ENCODE data around the gene SLC6A3.
A peak's percentile ranks its signal among the peaks of the same experiment; 100 is the strongest.
"Not testable (repeated sequence)": the region's sequence is repeated elsewhere in the genome, so short reads cannot be mapped to it uniquely, and the experiment has no call there.

The SLC6A3 gene

DNA sequence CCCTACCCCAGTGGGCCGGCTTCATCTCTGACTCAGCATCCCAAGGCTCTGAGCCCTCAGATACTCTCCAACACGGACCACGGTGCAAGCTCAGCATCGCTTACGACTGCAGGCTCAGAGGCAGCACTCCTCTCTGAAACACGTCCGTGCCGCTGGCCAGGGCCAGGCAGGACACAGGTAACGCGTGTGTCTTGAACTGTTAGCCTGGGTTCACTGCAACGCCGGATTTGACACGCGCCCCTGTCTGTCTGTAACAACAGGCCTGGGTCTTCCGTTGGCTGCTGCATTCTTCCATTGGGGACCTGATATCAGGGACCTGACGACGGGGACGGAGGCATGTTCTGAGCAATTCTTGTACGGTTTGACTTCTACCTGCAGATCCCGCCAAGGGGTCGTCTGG is 6.4 kb downstream of the SLC6A3 start:
- no peak for DNase-seq

GRCh38 chr5:1437876-1438559 is 7.2 kb downstream of the SLC6A3 start:
- no peak for DNase-seq

DNA sequence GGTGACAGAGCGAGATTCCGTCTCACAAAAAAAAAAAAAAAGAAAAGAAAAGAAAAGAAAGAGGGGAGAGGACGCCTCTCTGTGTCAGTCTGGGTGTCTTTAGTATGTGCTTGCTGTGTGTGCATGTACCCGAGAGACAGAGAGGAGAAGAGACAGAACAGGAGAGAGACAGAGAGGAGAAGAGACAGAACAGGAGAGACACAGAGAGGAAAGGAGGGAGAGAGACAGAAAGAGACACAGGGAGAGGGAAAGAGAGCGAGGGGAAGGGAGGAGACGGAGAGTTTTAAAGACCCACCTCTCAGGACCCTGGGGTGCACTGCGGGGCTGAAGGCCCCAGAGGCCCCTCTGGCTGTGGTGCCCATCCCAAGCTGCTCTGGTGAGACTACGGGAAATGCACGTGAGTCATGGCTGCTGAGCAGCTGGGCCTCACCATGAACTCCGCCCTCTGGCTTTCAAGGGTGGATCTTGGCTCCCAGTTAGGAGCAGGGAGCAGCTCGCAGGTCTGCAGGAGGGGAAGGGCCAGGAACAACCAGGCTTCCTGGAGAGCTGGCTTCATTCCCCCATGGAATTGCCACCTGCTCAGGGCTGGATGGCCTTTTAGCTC is 7.9 kb downstream of the SLC6A3 start:
- peak; percentile 27 for DNase-seq

GRCh38 chr5:1436681-1437080 is 8.6 kb downstream of the SLC6A3 start:
- DNase-seq, result no peak

GRCh38 chr5:1436036-1436435 is 9.2 kb downstream of the SLC6A3 start:
- no peak for DNase-seq

DNA sequence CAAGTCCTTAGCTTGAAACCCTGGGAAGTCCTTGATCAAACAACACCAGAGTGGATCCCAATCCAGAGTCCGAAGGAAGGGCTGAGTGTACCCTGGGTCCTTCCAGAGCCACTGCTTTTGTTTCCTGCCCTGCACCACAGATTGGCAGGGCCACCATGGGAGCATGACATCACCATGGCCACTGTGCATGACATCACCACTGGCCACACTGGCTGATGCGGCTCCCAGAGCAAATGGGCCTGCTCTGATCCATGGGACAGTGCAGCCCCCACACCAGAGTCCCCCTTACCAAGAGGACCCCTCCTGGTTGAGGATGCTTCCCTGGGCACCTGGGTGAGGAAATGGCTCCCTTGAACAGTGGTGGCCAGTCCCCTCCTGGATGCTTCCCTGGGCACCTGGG is 9.9 kb downstream of the SLC6A3 start:
- DNase-seq, result no peak

DNA sequence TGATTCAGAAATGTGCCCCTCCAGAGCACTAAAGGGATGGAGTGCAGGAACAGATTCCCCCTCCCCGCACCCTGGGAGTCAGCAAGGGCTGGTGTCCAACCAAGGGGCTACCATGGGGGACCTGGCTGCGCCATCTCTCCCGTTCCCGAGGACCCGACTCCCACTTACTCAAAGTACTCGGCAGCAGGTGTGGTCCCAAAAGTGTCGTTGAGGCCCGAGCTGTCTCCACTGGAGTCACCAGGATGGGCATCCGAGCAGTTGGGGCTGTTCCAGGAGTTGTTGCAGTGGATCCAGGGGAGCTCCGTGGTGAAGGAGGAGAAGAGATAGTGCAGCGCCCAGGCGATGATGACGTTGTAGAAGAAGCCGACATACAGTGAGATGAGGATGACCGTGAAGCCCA is 12.9 kb downstream of the SLC6A3 start:
- DNase-seq, result no peak

DNA sequence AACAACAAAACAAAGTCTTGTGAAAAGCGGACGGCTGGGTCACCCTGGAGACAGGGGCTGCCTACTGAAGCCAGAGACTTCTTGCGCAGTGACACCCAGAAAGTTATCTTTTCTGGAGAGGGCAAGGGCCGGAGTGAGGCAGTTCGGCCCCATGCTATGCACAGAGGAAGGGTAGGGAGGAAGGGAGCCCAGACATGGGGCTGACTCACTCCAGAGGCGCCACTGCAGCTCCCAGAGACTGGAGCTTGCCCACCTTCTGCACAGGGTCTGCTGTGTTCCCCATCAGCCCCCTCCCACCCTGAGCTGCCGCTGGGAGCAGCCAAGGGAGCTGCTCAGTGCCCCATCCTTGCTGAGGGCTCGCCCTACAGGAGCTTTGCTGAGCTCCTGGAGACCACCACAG is 13.3 kb downstream of the SLC6A3 start:
- no peak for DNase-seq

DNA sequence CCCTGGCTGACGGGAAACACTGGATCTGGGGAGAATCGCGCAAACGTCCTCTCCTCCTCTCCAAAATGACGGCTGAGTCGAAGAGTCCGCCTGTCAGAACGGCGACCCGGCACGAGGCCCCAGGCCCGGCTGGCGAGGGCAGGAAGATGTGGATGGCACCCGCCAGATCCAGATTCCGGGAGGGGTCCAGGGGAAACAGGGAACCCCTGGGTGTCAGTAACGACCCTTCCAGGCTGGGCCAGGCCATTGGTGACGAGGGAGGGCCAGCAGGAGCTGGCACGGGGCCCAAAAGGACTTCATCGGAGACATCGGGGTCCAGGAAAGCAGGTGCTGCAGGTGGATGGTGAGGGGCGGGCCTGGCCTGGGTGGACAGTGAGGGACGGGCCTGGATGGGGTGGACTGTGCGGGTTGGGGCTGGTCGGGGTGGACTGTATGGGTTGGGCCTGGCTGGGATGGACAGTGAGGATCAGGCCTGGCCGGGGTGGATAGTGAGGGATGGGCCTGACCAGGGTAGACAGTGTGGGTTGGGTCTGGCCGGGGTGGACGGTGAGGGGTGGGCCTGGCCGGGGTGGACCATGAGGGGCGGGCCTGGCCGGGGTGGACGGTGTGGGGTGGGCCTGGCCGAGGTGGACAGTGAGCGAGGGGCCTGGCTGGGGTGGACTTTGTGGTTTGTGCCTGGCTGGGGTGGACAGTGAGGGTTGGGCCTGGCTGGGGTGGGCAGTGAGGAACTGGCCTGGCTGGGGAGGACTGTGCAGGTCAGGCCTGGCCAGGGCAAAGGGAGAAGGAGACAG is 14.0 kb downstream of the SLC6A3 start:
- no peak for DNase-seq

DNA sequence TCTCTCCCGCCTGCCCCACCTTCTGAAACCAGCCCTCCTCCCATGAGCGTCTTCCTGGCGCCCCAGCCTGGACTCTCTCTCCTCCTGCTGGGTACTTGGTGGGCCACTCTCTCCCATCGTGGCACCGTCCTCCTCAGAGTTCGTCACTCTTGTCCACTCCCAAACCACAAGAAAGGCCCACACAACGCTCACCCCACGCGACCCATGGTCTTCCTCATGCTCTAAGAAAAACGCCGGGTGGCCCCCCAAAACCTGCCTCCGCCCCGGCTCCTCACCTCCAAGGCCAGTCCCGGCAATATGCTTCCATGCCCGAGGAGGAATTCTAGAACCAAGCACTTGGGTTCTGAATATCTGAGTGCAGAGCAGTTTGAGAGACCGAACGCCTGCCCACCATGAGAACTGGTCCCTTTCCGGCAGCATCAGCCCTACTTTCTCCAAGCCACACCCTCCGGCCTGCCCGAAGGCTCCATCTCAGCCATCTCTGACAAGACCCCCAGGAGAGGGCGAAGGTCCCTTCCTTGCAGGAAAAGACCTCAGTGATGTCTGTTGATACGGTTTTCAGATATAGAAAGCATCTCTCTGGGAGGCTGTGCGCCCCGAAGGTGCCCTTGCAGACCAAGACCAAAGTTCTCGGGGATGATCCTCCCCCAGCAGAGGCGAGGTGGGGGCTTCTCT is 15.0 kb downstream of the SLC6A3 start:
- no peak for DNase-seq

- no peak for DNase-seq
Observed at GRCh38 chr5:1429496-1429895, 15.7 kb downstream of the SLC6A3 start.

GRCh38 chr5:1429066-1429465 is 16.2 kb downstream of the SLC6A3 start:
- DNase-seq, result no peak

GRCh38 chr5:1428107-1428506 is 17.1 kb downstream of the SLC6A3 start:
- DNase-seq, result no peak

- DNase-seq, result no peak
Observed at GRCh38 chr5:1424716-1425115, 20.5 kb downstream of the SLC6A3 start.

GRCh38 chr5:1423901-1424603 is 21.2 kb downstream of the SLC6A3 start:
- DNase-seq, result no peak

DNA sequence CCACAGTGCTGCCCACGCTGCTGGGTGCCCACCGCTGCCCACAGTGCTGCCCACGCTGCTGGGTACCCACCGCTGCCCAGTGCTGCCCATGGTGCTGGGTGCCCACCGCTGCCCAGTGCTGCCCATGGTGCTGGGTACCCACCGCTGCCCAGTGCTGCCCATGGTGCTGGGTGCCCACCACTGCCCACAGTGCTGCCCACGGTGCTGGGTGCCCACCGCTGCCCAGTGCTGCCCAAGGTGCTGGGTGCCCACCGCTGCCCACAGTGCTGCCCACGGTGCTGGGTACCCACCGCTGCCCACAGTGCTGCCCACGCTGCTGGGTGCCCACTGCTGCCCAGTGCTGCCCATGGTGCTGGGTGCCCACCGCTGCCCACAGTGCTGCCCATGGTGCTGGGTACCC is 22.7 kb downstream of the SLC6A3 start:
- not testable (repeated sequence) for DNase-seq

GRCh38 chr5:1421521-1422341 is 23.5 kb downstream of the SLC6A3 start:
- DNase-seq, result no peak

- DNase-seq, result no peak
Observed at GRCh38 chr5:1420211-1421195, 24.7 kb downstream of the SLC6A3 start.

DNA sequence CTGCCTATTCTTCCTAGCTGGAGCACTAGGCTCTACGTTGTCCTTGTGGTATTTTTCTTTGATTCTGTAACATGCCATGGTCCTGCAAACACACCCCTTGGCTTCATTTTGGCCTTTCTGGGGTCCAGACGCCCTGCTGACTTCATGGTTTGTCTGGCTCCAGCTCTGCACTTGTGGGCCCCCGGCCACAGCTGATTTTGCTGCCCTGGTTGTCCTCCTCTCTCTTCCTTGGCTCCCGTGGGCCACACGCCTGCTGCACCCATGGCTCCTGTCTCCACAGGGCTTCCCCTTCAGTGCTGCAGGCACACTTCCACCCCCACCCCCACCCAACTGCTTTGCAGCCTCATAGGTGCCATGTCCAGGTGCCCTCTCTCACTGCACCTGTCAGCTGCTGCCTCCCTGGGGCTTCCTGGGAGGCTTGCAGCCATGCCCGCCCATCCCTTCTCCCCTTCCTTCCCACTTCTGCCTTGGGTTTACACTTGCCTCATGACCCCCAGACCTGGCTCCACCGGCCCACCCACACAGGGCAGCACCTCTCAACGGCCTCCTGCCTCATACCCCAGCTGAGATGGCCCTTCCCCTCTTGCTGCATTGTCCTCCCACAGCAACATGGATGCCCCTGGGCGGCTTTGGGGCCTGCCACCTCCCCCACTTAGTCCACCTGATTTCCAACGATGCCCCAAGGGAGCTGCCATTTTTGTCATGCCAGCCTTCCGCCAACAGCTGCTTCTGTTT is 25.6 kb downstream of the SLC6A3 start:
- DNase-seq, result no peak

- DNase-seq, result no peak
Observed at GRCh38 chr5:1418921-1419280, 26.3 kb downstream of the SLC6A3 start.
